Skeletal muscle tissue (tissue), 4 donors: Measurements from ENCODE around the gene SCUBE1. TPM values are rescaled to one million over a fixed set of nuclear protein-coding genes. Genes with fewer than 3 reads are reported as not detected.

ENCODE experiments used
- H3K27ac ChIP-seq: one replicate; pipeline ENCODE4 v1.7.0; 2013; ENCODE audit warnings: mild to moderate bottlenecking, low read depth, low read length, inconsistent platforms
- H3K27me3 ChIP-seq, 3 donors: one replicate each; pipeline ENCODE4 v1.7.0; 2013; ENCODE audit warnings: low read length in 3 of 3; ENCODE audit not compliant: control insufficient read depth in 3 of 3, insufficient read depth in 3 of 3
- H3K36me3 ChIP-seq, 3 donors: one replicate each; pipeline ENCODE4 v1.7.0; 2013; ENCODE audit warnings: low read length in 3 of 3; ENCODE audit not compliant: control insufficient read depth in 3 of 3, insufficient read depth in 3 of 3
- H3K4me1 ChIP-seq, 3 donors: one replicate each; pipeline ENCODE4 v1.7.0; 2013; ENCODE audit warnings: low read length in 3 of 3, mild to moderate bottlenecking in 3 of 3; ENCODE audit not compliant: control insufficient read depth in 3 of 3, insufficient read depth in 3 of 3
- H3K4me3 ChIP-seq, 3 donors: one replicate each; pipeline ENCODE4 v1.7.0; 2013; ENCODE audit warnings: low read length in 3 of 3
- H3K9ac ChIP-seq, 3 donors: one replicate each; pipeline ENCODE4 v1.7.0; 2013; ENCODE audit warnings: low read length in 3 of 3, mild to moderate bottlenecking in 3 of 3, moderate library complexity in 2 of 3, low read depth in 1 of 3
- H3K9me3 ChIP-seq, 3 donors: one replicate each; pipeline ENCODE4 v1.7.0; 2013; ENCODE audit warnings: low read length in 3 of 3; ENCODE audit not compliant: control insufficient read depth in 3 of 3
- total RNA-seq: library from RNA; depleted of rRNA; stranded (reverse); fragments of >200 nt; gene quantifications from one replicate; pipeline ENCODE4 v1.2.3, GENCODE V29; 2014
- donor health status: Osteomylitis.

The SCUBE1 gene
- total RNA-seq, 1 donor from 2014 or later = under 0.01 TPM

DNA sequence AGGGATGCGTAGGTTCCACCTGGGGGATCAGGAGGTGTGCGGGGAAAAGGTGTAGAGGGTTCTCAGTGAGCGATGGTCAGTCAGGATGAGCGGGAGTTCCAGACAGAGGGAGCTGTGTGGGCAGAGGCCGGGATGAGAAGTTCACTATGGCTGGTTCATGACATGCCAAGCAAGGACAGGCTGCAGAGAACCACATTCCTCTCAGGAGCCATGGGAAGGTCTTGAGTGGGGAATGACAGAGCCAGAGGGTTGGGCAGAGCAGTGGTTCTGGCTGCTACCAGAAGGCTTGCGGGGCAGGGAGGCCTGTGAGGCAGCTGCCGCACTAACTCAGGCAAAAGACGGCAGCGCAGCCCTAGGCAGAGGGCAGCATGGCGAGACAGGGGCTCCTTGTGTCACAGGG lies 66.1 kb downstream of the SCUBE1 start:
- Histone ChIP-seq H3K9me3 (no peaks in the 10 kb centered on the region), H3K4me3 (no peak overlapping the region), H3K27me3 (peaks cover 0 to 27% (median 25%) of the 10 kb centered on the region in 3 donors), H3K4me1 (no peaks in the 10 kb centered on the region), H3K36me3 (no peaks in the 10 kb centered on the region), H3K9ac (no peak overlapping the region), H3K27ac (no peak overlapping the region)

DNA sequence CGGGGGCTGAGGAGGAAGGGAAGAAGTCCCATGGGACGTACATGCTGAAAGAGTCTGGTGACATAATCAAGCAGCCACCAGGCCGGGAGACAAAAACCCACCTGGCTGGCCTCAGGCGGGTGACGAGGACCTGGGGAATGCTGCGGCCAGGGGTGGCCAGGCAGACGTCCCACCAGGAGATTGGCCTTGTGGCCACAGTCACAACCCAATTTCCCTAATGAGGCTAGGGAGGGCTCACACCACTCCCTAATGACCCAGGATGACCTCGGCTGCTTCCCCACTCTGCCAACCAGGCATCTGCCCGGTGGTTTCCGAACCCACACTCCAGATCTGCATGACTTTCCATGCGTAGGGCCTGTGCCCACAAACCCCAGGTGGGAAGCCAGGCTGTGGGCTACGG lies 66.9 kb downstream of the SCUBE1 start:
- no peak overlapping the region for H3K4me3 ChIP-seq
- no peaks in the 10 kb centered on the region for H3K4me1 ChIP-seq
- H3K9me3 ChIP-seq = no peaks in the 10 kb centered on the region
- H3K36me3 ChIP-seq = no peaks in the 10 kb centered on the region
- H3K27me3 ChIP-seq = peaks cover 1 to 26% (median 20%) of the 10 kb centered on the region in 3 donors
- no peak overlapping the region for H3K27ac ChIP-seq
- H3K9ac ChIP-seq = no peak overlapping the region

DNA sequence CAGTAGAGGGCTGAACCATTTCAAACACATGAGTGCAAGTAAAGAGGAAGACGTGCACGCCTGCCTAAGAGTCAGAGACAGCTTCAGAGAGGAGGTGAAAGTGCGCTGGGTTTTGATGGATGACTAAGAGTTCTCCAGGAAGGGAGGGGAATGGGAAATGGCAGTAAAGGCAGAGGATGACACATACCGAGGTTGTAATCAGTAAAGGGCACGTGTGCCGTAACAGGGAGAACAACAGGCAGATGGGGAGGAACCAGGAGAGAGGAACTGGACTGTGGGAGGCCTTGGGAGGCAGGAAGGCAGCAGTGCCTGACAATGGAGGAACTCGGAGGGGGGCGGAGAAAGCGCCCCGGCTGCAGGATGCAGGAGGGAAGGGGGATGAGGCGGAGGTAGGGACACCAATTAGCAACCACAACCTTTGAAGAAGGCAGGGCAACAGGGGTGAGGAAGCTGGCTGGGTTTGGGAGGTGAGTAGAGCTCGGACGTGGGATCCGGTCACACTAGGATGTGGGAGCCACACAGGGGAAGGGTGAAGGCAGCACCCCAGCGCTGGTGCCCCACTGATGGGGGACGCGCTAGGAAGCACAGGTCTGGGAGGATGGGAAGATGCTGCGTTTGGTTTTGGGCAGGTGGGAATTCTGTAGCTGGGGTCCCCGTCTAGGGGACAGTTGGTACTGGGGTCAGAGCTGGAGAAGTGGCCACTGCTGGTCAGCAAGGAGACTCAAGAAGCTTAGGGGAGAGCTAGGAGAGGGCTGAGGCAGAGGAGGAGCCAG lies 67.4 kb downstream of the SCUBE1 start:
- Histone ChIP-seq H3K36me3 (no peaks in the 10 kb centered on the region), H3K27ac (no peak overlapping the region), H3K4me1 (no peaks in the 10 kb centered on the region), H3K27me3 (peaks cover 3 to 28% (median 20%) of the 10 kb centered on the region in 3 donors), H3K4me3 (no peak overlapping the region), H3K9ac (no peak overlapping the region), H3K9me3 (no peaks in the 10 kb centered on the region)

DNA sequence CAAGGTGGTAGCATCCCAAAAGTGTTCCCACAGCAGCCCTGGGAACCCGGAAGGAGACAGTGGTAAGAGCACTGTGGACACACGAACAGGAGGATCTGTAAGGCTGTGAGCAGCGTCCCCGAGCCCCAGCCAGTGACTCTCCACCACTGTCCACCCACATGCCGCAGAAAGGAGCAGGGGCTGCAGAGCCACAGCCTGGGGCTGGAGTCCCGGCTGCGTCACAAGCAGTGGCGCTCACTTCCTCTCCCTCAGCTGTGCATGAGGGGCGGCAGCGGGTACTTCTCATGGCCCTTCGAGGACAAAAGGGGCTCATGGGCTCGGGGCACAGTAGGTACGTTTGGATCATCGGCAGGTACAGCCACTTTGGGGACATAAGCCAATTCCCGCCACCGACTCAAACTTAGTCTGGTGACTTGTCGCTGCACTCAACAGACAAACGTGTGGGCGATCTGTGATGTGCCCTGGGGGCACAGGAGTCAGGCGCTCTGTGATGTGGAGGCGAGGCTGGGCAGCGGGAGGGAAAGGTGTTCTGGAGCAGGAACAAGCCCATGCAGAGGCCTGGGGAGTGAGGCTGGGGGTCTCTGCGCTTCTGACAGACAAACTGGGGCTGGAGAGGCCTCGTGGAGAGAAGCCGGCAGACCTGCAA lies 68.5 kb downstream of the SCUBE1 start:
- Histone ChIP-seq H3K9ac (no peak overlapping the region), H3K4me1 (no peaks in the 10 kb centered on the region), H3K27me3 (peaks cover 3 to 31% (median 28%) of the 10 kb centered on the region in 3 donors)

DNA sequence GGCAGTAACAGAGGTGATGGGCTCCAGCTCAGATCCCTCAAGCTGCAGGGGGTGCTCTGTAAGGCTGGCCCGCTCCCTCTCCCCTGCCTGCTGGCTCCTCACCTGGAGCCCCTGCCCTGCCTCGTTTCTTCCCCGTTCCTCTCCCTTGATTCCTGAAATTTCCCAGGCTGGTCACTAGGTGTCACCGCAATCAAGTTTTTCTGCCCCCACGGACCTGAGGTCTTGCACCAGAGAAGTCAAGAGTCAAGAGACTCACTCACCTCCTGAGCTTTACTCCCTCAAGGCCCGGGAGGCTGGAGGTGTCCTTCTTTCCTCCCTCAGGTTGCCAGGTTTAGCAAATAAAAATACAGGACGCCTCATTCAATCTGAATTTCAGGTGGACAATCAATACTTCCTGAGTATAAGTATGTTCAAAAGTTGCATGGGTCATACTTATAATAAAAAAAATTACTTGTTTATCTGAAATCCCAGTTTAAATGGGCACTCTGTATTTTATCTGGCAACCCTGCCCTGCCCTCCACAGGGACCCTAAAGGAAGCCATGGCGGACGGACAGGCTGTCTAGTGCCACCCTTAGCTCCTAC lies 69.2 kb downstream of the SCUBE1 start:
- Histone ChIP-seq H3K9me3 (no peaks in the 10 kb centered on the region), H3K36me3 (no peaks in the 10 kb centered on the region), H3K27me3 (peaks cover 3 to 38% (median 33%) of the 10 kb centered on the region in 3 donors), H3K27ac (no peak overlapping the region), H3K4me3 (no peak overlapping the region), H3K4me1 (no peaks in the 10 kb centered on the region), H3K9ac (no peak overlapping the region)

More for the DNA sequence above, 68.5 kb downstream of the SCUBE1 start:
- H3K9me3 ChIP-seq = no peaks in the 10 kb centered on the region
- H3K36me3 ChIP-seq = no peaks in the 10 kb centered on the region
- no peak overlapping the region for H3K4me3 ChIP-seq
- no peak overlapping the region for H3K27ac ChIP-seq

DNA sequence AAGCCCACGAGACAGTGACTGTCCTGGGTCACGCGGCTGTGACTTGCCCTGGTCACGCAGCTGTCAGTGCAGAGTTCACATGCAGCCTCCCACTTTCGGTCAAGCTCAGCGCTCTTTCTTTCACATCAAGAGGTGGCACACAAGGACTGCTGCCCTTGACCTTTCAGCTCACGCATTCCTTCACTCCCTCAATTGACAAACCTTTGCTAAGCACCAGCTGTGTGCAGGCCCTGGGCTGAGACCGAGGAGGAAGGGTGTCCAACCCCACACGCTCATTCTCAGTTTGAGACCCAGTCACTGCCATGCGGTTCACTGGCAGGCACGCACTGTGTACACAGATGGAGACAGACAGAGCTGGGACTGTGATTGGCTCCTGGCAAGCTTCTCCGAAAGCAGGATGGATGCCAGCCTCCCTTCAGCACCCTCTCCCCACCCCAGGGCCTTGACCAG lies 70.3 kb downstream of the SCUBE1 start:
- Histone ChIP-seq H3K4me1 (no peaks in the 10 kb centered on the region), H3K36me3 (no peaks in the 10 kb centered on the region), H3K27ac (no peak overlapping the region), H3K27me3 (peaks cover 5 to 49% (median 44%) of the 10 kb centered on the region in 3 donors), H3K4me3 (no peak overlapping the region), H3K9ac (no peak overlapping the region), H3K9me3 (no peaks in the 10 kb centered on the region)

DNA sequence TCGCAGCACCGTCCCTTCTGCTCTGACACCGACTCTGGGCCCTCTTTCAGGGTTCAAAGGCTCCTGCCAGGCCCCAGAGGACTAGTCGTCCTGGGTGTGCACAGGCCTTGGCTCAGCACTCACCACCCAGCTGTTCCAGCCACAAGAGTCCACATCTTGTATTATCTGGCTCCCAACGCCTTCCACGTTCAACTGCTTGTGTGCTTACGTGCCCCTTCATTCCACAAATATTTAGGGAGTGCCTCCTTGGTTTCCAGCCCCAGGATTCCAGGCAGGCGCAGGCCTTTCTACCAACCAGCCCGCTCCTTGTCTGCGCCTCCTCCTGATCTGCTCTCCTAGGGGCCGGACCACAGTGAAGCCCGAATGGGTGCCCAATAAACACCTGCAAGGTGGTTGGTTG lies 70.9 kb downstream of the SCUBE1 start:
- H3K9ac ChIP-seq = no peak overlapping the region
- no peaks in the 10 kb centered on the region for H3K4me1 ChIP-seq
- H3K9me3 ChIP-seq = no peaks in the 10 kb centered on the region
- peaks cover 11 to 55% (median 50%) of the 10 kb centered on the region in 3 donors for H3K27me3 ChIP-seq
- no peak overlapping the region for H3K27ac ChIP-seq
- no peaks in the 10 kb centered on the region for H3K36me3 ChIP-seq
- H3K4me3 ChIP-seq = no peak overlapping the region

DNA sequence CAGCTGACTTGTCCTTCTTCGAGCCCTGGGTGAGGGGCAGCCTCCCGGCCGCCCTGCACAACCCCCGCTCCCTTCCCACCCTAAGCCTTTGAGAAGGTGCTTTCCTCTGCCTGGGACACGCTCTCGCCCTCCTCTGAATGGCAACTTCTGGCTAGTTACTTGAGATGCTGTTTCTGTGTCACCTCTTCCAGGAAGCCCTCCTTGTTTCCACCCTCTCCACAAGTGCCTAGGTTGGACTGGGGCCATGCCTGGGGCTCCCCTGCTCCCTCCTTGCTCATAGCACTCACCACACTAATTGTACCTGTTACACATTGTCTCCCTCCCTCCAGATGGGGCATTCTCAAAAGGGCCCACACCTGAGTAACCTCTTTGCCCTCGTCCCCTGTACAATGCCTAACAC lies 72.2 kb downstream of the SCUBE1 start:
- Histone ChIP-seq H3K36me3 (no peaks in the 10 kb centered on the region), H3K4me3 (no peak overlapping the region), H3K9me3 (no peaks in the 10 kb centered on the region), H3K27me3 (peaks cover 17 to 65% (median 63%) of the 10 kb centered on the region in 3 donors), H3K4me1 (no peaks in the 10 kb centered on the region), H3K27ac (no peak overlapping the region), H3K9ac (no peak overlapping the region)

DNA sequence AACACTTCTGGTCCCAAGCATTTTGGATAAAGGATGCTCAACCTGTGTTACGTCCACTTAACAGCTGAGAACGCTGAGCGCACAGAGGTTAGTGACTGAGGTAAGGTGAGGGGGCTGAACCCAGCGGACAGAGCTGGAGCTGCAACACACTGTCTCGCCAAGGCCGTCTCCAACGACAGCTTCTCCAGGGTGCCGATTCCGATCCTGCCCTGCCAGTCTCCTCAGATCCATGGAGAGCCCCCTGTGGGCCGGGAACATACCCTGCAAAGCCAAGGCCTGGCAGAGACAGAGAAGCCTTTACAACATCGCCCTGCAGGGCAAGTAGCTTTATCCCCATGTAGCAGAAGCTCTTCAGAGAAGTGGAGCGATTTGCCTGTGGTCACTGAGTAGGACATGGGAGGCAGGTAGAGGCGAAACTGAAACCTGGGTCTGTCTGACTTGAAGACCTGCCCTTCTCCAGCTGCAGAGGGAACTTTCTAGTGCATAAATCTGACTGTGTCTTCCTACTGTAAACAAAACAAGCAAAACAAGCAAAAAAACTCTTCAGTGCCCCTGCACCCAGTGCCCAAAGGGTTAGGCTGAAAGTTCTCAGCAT lies 72.8 kb downstream of the SCUBE1 start:
- Histone ChIP-seq H3K36me3 (no peaks in the 10 kb centered on the region), H3K27ac (no peak overlapping the region), H3K9ac (no peak overlapping the region), H3K27me3 (peaks cover 18 to 64% (median 62%) of the 10 kb centered on the region in 3 donors), H3K4me1 (no peaks in the 10 kb centered on the region), H3K4me3 (no peak overlapping the region), H3K9me3 (no peaks in the 10 kb centered on the region)
